HEK293 (cell line): ENCODE measurements around the gene UROD.

Experiments
- BCL6B ChIP-seq: fragments of 450-650 bp; formaldehyde crosslinking; IDR thresholded peaks from 2 replicates; pipeline ENCODE4 v1.5.1; 2017; ENCODE audit warnings: missing biosample characterization, missing genetic modification characterization
- ZNF155 ChIP-seq: fragments of 450-650 bp; formaldehyde crosslinking; IDR thresholded peaks from 2 replicates; pipeline ENCODE4 v1.5.1; 2016; ENCODE audit warnings: missing biosample characterization, missing genetic modification characterization
- ZNF174 ChIP-seq: fragments of 450-650 bp; formaldehyde crosslinking; IDR thresholded peaks from 2 replicates; pipeline ENCODE4 v1.5.0; 2017; ENCODE audit warnings: missing biosample characterization, mild to moderate bottlenecking, missing genetic modification characterization
- ZNF23 ChIP-seq: fragments of 450-650 bp; formaldehyde crosslinking; IDR thresholded peaks from 2 replicates; pipeline ENCODE4 v1.5.1; 2016; ENCODE audit warnings: missing biosample characterization, missing genetic modification characterization, borderline replicate concordance
- ZNF398 ChIP-seq: fragments of 450-650 bp; formaldehyde crosslinking; IDR thresholded peaks from 2 replicates; pipeline ENCODE4 v1.5.1; 2017; ENCODE audit warnings: missing biosample characterization, missing genetic modification characterization
- ZNF404 ChIP-seq: fragments of 450-650 bp; formaldehyde crosslinking; IDR thresholded peaks from 2 replicates; pipeline ENCODE4 v1.5.1; 2017; ENCODE audit warnings: missing biosample characterization, missing genetic modification characterization
- ZNF629 ChIP-seq: fragments of 450-650 bp; formaldehyde crosslinking; IDR thresholded peaks from 2 replicates; pipeline ENCODE4 v1.5.1; 2017; ENCODE audit warnings: missing biosample characterization, missing genetic modification characterization
- ZNF654 ChIP-seq: fragments of 450-650 bp; formaldehyde crosslinking; IDR thresholded peaks from 2 replicates; pipeline ENCODE4 v1.5.1; 2016; ENCODE audit warnings: low read depth, missing biosample characterization, missing genetic modification characterization
- ZNF660 ChIP-seq: fragments of 450-650 bp; IDR thresholded peaks from 2 replicates; pipeline ENCODE4 v1.5.1; 2018; ENCODE audit warnings: missing biosample characterization, mild to moderate bottlenecking, missing genetic modification characterization
- ZNF747 ChIP-seq: fragments of 450-650 bp; formaldehyde crosslinking; IDR thresholded peaks from 2 replicates; pipeline ENCODE4 v1.5.1; 2016; ENCODE audit warnings: missing biosample characterization, missing genetic modification characterization
- ZNF76 ChIP-seq: fragments of 450-650 bp; formaldehyde crosslinking; IDR thresholded peaks from 2 replicates; pipeline ENCODE4; 2016; ENCODE audit warnings: low read depth, missing biosample characterization, missing genetic modification characterization, borderline replicate concordance
- ZSCAN16 ChIP-seq: fragments of 450-650 bp; formaldehyde crosslinking; IDR thresholded peaks from 2 replicates; pipeline ENCODE4 v1.5.1; 2016; ENCODE audit warnings: missing biosample characterization, missing genetic modification characterization
- TF ChIP-seq, protein P1 (sequence below): fragments of 450-650 bp; formaldehyde crosslinking; IDR thresholded peaks from 2 replicates; pipeline ENCODE4 v1.5.1; 2016; ENCODE audit warnings: missing biosample characterization, missing genetic modification characterization
- TF ChIP-seq, protein P2 (sequence below): IDR thresholded peaks from 2 replicates; pipeline ENCODE4 v1.6.1; 2011; ENCODE audit warnings: mild to moderate bottlenecking, low read depth, low read length, borderline replicate concordance
- TF ChIP-seq, protein P3 (sequence below): fragments of 450-650 bp; formaldehyde crosslinking; IDR thresholded peaks from 2 replicates; pipeline ENCODE4 v1.5.1; 2016; ENCODE audit warnings: missing biosample characterization, missing genetic modification characterization, borderline replicate concordance
- TF ChIP-seq, protein P4 (sequence below): fragments of 450-650 bp; formaldehyde crosslinking; IDR thresholded peaks from 2 replicates; pipeline ENCODE4 v1.5.1; 2016; ENCODE audit warnings: missing biosample characterization, missing genetic modification characterization
- TF ChIP-seq, protein P5 (sequence below): fragments of 450-650 bp; formaldehyde crosslinking; IDR thresholded peaks from 2 replicates; pipeline ENCODE4 v1.5.1; 2016; ENCODE audit warnings: missing biosample characterization, missing genetic modification characterization
- TF ChIP-seq, protein P6 (sequence below): fragments of 450-650 bp; formaldehyde crosslinking; IDR thresholded peaks from 2 replicates; pipeline ENCODE4 v1.5.1; 2016; ENCODE audit warnings: missing biosample characterization, missing genetic modification characterization, borderline replicate concordance

Gene UROD

GRCh38 chr1:45010855-45011811 lies 921 bp upstream of the UROD start, which contains the start of gene HECTD3 (continued):
- TF ChIP-seq ZNF747 (tag by site-specific recombination) (no peak), ZNF398 (tag by site-specific recombination) (0 out of 2 replicates have a peak, but pooled peaks have one; percentile 8), ZNF404 (tag by site-specific recombination) (no peak), ZSCAN16 (tag by site-specific recombination) (peak; percentile 90), BCL6B (tag by site-specific recombination) (no peak), ZNF660 (tag by site-specific recombination) (0 out of 2 replicates have a peak, but pooled peaks have one; percentile 55), ZNF654 (tag by site-specific recombination) (no peak), ZNF629 (tag by site-specific recombination) (peak; percentile 22; the same call in 1 of the 2 replicates), ZNF174 (tag by site-specific recombination) (no peak), ZNF155 (no peak), ZNF23 (tag by site-specific recombination) (no peak), ZNF76 (tag by site-specific recombination) (peak; percentile 61; the same call in 1 of the 2 replicates)
- TF ChIP-seq, protein P1, sequence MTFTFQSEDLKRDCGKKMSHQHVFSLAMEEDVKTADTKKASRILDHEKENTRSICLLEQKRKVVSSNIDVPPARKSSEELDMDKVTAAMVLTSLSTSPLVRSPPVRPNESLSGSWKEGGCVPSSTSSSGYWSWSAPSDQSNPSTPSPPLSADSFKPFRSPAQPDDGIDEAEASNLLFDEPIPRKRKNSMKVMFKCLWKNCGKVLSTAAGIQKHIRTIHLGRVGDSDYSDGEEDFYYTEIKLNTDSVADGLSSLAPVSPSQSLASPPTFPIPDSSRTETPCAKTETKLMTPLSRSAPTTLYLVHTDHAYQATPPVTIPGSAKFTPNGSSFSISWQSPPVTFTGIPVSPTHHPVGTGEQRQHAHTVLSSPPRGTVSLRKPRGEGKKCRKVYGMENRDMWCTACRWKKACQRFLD (tag by site-specific recombination): no peak
- TF ChIP-seq, protein P2, sequence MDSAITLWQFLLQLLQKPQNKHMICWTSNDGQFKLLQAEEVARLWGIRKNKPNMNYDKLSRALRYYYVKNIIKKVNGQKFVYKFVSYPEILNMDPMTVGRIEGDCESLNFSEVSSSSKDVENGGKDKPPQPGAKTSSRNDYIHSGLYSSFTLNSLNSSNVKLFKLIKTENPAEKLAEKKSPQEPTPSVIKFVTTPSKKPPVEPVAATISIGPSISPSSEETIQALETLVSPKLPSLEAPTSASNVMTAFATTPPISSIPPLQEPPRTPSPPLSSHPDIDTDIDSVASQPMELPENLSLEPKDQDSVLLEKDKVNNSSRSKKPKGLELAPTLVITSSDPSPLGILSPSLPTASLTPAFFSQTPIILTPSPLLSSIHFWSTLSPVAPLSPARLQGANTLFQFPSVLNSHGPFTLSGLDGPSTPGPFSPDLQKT: no peak
- TF ChIP-seq, protein P3, sequence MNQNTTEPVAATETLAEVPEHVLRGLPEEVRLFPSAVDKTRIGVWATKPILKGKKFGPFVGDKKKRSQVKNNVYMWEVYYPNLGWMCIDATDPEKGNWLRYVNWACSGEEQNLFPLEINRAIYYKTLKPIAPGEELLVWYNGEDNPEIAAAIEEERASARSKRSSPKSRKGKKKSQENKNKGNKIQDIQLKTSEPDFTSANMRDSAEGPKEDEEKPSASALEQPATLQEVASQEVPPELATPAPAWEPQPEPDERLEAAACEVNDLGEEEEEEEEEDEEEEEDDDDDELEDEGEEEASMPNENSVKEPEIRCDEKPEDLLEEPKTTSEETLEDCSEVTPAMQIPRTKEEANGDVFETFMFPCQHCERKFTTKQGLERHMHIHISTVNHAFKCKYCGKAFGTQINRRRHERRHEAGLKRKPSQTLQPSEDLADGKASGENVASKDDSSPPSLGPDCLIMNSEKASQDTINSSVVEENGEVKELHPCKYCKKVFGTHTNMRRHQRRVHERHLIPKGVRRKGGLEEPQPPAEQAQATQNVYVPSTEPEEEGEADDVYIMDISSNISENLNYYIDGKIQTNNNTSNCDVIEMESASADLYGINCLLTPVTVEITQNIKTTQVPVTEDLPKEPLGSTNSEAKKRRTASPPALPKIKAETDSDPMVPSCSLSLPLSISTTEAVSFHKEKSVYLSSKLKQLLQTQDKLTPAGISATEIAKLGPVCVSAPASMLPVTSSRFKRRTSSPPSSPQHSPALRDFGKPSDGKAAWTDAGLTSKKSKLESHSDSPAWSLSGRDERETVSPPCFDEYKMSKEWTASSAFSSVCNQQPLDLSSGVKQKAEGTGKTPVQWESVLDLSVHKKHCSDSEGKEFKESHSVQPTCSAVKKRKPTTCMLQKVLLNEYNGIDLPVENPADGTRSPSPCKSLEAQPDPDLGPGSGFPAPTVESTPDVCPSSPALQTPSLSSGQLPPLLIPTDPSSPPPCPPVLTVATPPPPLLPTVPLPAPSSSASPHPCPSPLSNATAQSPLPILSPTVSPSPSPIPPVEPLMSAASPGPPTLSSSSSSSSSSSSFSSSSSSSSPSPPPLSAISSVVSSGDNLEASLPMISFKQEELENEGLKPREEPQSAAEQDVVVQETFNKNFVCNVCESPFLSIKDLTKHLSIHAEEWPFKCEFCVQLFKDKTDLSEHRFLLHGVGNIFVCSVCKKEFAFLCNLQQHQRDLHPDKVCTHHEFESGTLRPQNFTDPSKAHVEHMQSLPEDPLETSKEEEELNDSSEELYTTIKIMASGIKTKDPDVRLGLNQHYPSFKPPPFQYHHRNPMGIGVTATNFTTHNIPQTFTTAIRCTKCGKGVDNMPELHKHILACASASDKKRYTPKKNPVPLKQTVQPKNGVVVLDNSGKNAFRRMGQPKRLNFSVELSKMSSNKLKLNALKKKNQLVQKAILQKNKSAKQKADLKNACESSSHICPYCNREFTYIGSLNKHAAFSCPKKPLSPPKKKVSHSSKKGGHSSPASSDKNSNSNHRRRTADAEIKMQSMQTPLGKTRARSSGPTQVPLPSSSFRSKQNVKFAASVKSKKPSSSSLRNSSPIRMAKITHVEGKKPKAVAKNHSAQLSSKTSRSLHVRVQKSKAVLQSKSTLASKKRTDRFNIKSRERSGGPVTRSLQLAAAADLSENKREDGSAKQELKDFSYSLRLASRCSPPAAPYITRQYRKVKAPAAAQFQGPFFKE: no peak
- TF ChIP-seq, protein P4, sequence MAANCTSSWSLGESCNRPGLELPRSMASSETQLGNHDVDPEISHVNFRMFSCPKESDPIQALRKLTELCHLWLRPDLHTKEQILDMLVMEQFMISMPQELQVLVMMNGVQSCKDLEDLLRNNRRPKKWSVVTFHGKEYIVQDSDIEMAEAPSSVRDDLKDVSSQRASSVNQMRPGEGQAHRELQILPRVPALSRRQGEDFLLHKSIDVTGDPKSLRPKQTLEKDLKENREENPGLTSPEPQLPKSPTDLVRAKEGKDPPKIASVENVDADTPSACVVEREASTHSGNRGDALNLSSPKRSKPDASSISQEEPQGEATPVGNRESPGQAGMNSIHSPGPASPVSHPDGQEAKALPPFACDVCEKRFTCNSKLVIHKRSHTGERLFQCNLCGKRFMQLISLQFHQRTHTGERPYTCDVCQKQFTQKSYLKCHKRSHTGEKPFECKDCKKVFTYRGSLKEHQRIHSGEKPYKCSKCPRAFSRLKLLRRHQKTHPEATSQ (tag by site-specific recombination): peak; percentile 16; the same call in 1 of the 2 replicates
- TF ChIP-seq, protein P5, sequence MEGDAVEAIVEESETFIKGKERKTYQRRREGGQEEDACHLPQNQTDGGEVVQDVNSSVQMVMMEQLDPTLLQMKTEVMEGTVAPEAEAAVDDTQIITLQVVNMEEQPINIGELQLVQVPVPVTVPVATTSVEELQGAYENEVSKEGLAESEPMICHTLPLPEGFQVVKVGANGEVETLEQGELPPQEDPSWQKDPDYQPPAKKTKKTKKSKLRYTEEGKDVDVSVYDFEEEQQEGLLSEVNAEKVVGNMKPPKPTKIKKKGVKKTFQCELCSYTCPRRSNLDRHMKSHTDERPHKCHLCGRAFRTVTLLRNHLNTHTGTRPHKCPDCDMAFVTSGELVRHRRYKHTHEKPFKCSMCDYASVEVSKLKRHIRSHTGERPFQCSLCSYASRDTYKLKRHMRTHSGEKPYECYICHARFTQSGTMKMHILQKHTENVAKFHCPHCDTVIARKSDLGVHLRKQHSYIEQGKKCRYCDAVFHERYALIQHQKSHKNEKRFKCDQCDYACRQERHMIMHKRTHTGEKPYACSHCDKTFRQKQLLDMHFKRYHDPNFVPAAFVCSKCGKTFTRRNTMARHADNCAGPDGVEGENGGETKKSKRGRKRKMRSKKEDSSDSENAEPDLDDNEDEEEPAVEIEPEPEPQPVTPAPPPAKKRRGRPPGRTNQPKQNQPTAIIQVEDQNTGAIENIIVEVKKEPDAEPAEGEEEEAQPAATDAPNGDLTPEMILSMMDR (tag by site-specific recombination): peak; percentile 26; the same call in 1 of the 2 replicates
- TF ChIP-seq, protein P6, sequence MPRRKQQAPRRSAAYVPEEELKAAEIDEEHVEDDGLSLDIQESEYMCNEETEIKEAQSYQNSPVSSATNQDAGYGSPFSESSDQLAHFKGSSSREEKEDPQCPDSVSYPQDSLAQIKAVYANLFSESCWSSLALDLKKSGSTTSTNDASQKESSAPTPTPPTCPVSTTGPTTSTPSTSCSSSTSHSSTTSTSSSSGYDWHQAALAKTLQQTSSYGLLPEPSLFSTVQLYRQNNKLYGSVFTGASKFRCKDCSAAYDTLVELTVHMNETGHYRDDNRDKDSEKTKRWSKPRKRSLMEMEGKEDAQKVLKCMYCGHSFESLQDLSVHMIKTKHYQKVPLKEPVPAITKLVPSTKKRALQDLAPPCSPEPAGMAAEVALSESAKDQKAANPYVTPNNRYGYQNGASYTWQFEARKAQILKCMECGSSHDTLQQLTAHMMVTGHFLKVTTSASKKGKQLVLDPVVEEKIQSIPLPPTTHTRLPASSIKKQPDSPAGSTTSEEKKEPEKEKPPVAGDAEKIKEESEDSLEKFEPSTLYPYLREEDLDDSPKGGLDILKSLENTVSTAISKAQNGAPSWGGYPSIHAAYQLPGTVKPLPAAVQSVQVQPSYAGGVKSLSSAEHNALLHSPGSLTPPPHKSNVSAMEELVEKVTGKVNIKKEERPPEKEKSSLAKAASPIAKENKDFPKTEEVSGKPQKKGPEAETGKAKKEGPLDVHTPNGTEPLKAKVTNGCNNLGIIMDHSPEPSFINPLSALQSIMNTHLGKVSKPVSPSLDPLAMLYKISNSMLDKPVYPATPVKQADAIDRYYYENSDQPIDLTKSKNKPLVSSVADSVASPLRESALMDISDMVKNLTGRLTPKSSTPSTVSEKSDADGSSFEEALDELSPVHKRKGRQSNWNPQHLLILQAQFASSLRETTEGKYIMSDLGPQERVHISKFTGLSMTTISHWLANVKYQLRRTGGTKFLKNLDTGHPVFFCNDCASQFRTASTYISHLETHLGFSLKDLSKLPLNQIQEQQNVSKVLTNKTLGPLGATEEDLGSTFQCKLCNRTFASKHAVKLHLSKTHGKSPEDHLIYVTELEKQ (tag by site-specific recombination): no peak
